CD14-positive monocyte (primary cell): Measurements from ENCODE around the gene ABI3. TPM values are rescaled to one million over a fixed set of nuclear protein-coding genes. Genes with fewer than 3 reads are reported as not detected.
"Not testable (repeated sequence)": the region's sequence is repeated elsewhere in the genome, so short reads cannot be mapped to it uniquely, and the experiment has no call there.

ENCODE experiments used
- DNase-seq, 3 donors: peaks; one replicate each; pipeline ENCODE4 v3.0.0-alpha.2; 2011 to 2022
- H2AFZ ChIP-seq: 2 replicates; pipeline ENCODE4 v1.6.0; 2012; ENCODE audit warnings: mild to moderate bottlenecking, low read depth, low read length, inconsistent platforms; ENCODE audit not compliant: insufficient read depth, poor library complexity, severe bottlenecking
- H3K27ac ChIP-seq, 2 donors: 1 replicate in 1 of 2; 2 replicates in 1 of 2; pipeline ENCODE4 v1.5.1; 2012 to 2013; ENCODE audit warnings: low read length in 2 of 2, control low read depth in 1 of 2, inconsistent platforms in 1 of 2, low read depth in 1 of 2, mild to moderate bottlenecking in 1 of 2
- H3K27me3 ChIP-seq, 2 donors: one replicate each; pipeline versions ENCODE4 v1.6.0 to v1.6.1; 2011 to 2013; ENCODE audit warnings: low read length in 2 of 2; ENCODE audit not compliant: control insufficient read depth in 2 of 2, insufficient read depth in 2 of 2
- H3K36me3 ChIP-seq, 2 donors: replicated peaks in 1 of 2; 1 replicate in 1 of 2; 2 replicates in 1 of 2; pipeline versions ENCODE4 v1.5.1 to v1.6.1; 2012 to 2013; ENCODE audit warnings: low read length in 2 of 2, control low read depth in 1 of 2, inconsistent platforms in 1 of 2, mild to moderate bottlenecking in 1 of 2; ENCODE audit not compliant: insufficient read depth in 2 of 2, control insufficient read depth in 1 of 2
- H3K4me1 ChIP-seq, 2 donors: 1 replicate in 1 of 2; 2 replicates in 1 of 2; pipeline versions ENCODE4 v1.5.1 to v1.6.1; 2012 to 2013; ENCODE audit warnings: low read length in 2 of 2, control low read depth in 1 of 2, inconsistent platforms in 1 of 2, mild to moderate bottlenecking in 1 of 2, moderate library complexity in 1 of 2; ENCODE audit not compliant: insufficient read depth in 2 of 2, control insufficient read depth in 1 of 2
- H3K4me2 ChIP-seq: replicated peaks from 2 replicates; pipeline ENCODE3; 2012; ENCODE audit warnings: low read length, moderate library complexity, mild to moderate bottlenecking; ENCODE audit not compliant: poor library complexity, severe bottlenecking; ENCODE audit errors: extremely low read depth
- H3K4me3 ChIP-seq, 3 experiments: fragments of 200-600 bp in 1 of 3; sonication (generic) in 1 of 3; replicated peaks in 1 of 3; 1 replicate in 2 of 3; 2 replicates in 1 of 3; pipeline ENCODE4 v1.5.1; 2011 to 2013; ENCODE audit warnings: low read length in 3 of 3, mild to moderate bottlenecking in 3 of 3, control low read depth in 2 of 3, low read depth in 2 of 3, inconsistent platforms in 1 of 3, moderate library complexity in 1 of 3
- H3K79me2 ChIP-seq: 2 replicates; pipeline ENCODE4 v1.6.0; 2012; ENCODE audit warnings: mild to moderate bottlenecking, control low read depth, inconsistent platforms, low read length, moderate library complexity; ENCODE audit not compliant: insufficient read depth
- H3K9ac ChIP-seq: 2 replicates; pipeline ENCODE4 v1.6.0; 2017; ENCODE audit warnings: low read length, mild to moderate bottlenecking; ENCODE audit not compliant: insufficient read depth, poor library complexity, severe bottlenecking
- H3K9me3 ChIP-seq, 2 donors: replicated peaks in 1 of 2; 1 replicate in 1 of 2; 2 replicates in 1 of 2; pipeline versions ENCODE4 v1.5.1 to v1.6.1; 2012 to 2013; ENCODE audit warnings: low read length in 2 of 2, control low read depth in 1 of 2; ENCODE audit not compliant: control insufficient read depth in 1 of 2, insufficient read depth in 1 of 2
- H4K20me1 ChIP-seq: 2 replicates; pipeline ENCODE4 v1.6.0; 2012; ENCODE audit warnings: mild to moderate bottlenecking, low read length, control low read depth, moderate library complexity; ENCODE audit not compliant: insufficient read depth
- H3K27ac Mint-ChIP-seq, 7 donors: one replicate each; pipeline ENCODE4 v1.8.0; 2020; ENCODE audit warnings: mild to moderate bottlenecking in 7 of 7, mixed read lengths in 7 of 7, moderate library complexity in 6 of 7, inconsistent platforms in 2 of 7
- H3K27me3 Mint-ChIP-seq, 3 donors: one replicate each; pipeline ENCODE4 v1.8.0; 2021 to 2022; ENCODE audit warnings: low read depth in 3 of 3, mild to moderate bottlenecking in 3 of 3, mixed read lengths in 3 of 3, moderate library complexity in 3 of 3, inconsistent platforms in 1 of 3
- H3K36me3 Mint-ChIP-seq, 2 donors: one replicate each; pipeline ENCODE4 v1.8.0; 2020; ENCODE audit warnings: mixed read lengths in 2 of 2, inconsistent platforms in 1 of 2, mild to moderate bottlenecking in 1 of 2
- H3K4me1 Mint-ChIP-seq: one replicate; pipeline ENCODE4 v1.8.0; 2020; ENCODE audit warnings: mild to moderate bottlenecking, mixed read lengths
- H3K4me3 Mint-ChIP-seq, 2 donors: one replicate each; pipeline ENCODE4 v1.8.0; 2020; ENCODE audit warnings: mild to moderate bottlenecking in 2 of 2, mixed read lengths in 2 of 2, moderate library complexity in 1 of 2
- H3K9me3 Mint-ChIP-seq, 7 donors: one replicate each; pipeline ENCODE4 v1.8.0; 2020 to 2022; ENCODE audit warnings: mixed read lengths in 7 of 7, mild to moderate bottlenecking in 6 of 7, moderate library complexity in 6 of 7, inconsistent platforms in 2 of 7
- CTCF ChIP-seq: fragments of 200-600 bp; IDR thresholded peaks from one replicate; pipeline ENCODE4 v1.8.0; 2022; ENCODE audit warnings: antibody characterized with exemption, mild to moderate bottlenecking
- WGBS: methylation state at CpG from one replicate; pipeline ENCODE4 v1.1.5; 2013; ENCODE audit warnings: missing lambda C conversion rate; ENCODE audit not compliant: insufficient coverage; 5-methylcytosine and 5-hydroxymethylcytosine counted together
- intact Hi-C, 2 donors: fragments of 100-400 bp; cut with micrococcal nuclease; formaldehyde crosslinking; loops; one replicate each; pipeline versions ENCODE4 v1.15.0 to v1.15.1; 2023
- polyA plus RNA-seq, 3 donors: library from polyadenylated mRNA; depleted of rRNA in 1 of 3; unstranded in 2 of 3; stranded (reverse) in 1 of 3; fragments of 300-500 nt in 2 of 3; fragments of >200 nt in 1 of 3; fragmentation: Illumina TruSeq in 2 of 3; gene quantifications; 1 replicate in 2 of 3; 2 replicates in 1 of 3; pipeline ENCODE4 v1.2.3, GENCODE V29; 2012 to 2021

Gene ABI3
- polyA plus RNA-seq, 3 donors, result 43.2 to 90.6 (median 73.2) TPM

- not testable (repeated sequence) for H3K9ac ChIP-seq, H2AFZ ChIP-seq, H3K4me1 ChIP-seq, H3K27me3 ChIP-seq, DNase-seq, H3K4me3 ChIP-seq, H3K79me2 ChIP-seq, H3K4me2 ChIP-seq, H4K20me1 ChIP-seq, H3K4me3 Mint-ChIP-seq, H3K36me3 ChIP-seq, H3K4me1 Mint-ChIP-seq, H3K27ac Mint-ChIP-seq, H3K27me3 Mint-ChIP-seq, H3K27ac ChIP-seq, H3K36me3 Mint-ChIP-seq
- no CpG with 5 or more reads among the region's 1 CpG for WGBS
- H3K9me3 Mint-ChIP-seq, result peaks cover 26 to 42% (median 35%) of the 10 kb centered on the region in 7 donors
- intact Hi-C loops, result loop anchor here in 1 of 2 donors (10.0 kb wide), 1 partner anchor 99 kb away; no protein-coding TSS in a partner anchor
- H3K9me3 ChIP-seq, result peaks cover 33 to 36% of the 10 kb centered on the region in 2 donors
These were observed 25.1 kb upstream of the ABI3 start for GRCh38 chr17:49185381-49185780.

- 80% methylated on average over 1 of the region's 3 CpGs for WGBS
- peaks cover 0 to 4% of the 10 kb centered on the region in 2 donors for H3K36me3 Mint-ChIP-seq
- H3K36me3 ChIP-seq, result no peaks in the 10 kb centered on the region
These were observed 23.2 kb upstream of the ABI3 start for GRCh38 chr17:49187301-49187700.

More at GRCh38 chr17:49187301-49187700, 23.2 kb upstream of the ABI3 start:
- Histone ChIP-seq H3K27me3 (no peaks in the 10 kb centered on the region), H3K27ac (no peak overlapping the region), H3K4me3 (no peak overlapping the region), H2AFZ (no peak overlapping the region), H3K9me3 (peaks cover 33 to 36% of the 10 kb centered on the region in 2 donors), H3K79me2 (no peaks in the 10 kb centered on the region), H3K4me1 (peaks cover 14 to 16% of the 10 kb centered on the region in 2 donors), H3K9ac (no peak overlapping the region), H3K4me2 (no peak overlapping the region), H4K20me1 (no peaks in the 10 kb centered on the region)
- TF ChIP-seq CTCF, result no peak
- DNase-seq, result no peak
- intact Hi-C loops, result loop anchor here in 1 of 2 donors (10.0 kb wide), 1 partner anchor 98 kb away; no protein-coding TSS in a partner anchor
- peaks cover 24 to 40% (median 35%) of the 10 kb centered on the region in 7 donors for H3K9me3 Mint-ChIP-seq
- H3K4me1 Mint-ChIP-seq, result peaks cover 12% of the 10 kb centered on the region
- H3K27me3 Mint-ChIP-seq, result peaks cover 3 to 7% (median 4%) of the 10 kb centered on the region in 3 donors
- no peak overlapping the region for H3K27ac Mint-ChIP-seq
- no peak overlapping the region for H3K4me3 Mint-ChIP-seq
